AG04450 (cell line): ENCODE measurements around the gene NBPF26. TPM values are rescaled to one million over a fixed set of nuclear protein-coding genes. Genes with fewer than 3 reads are reported as not detected.
"Not testable (repeated sequence)": the region's sequence is repeated elsewhere in the genome, so short reads cannot be mapped to it uniquely, and the experiment has no call there.

Experiments
- CTCF ChIA-PET: fragments of 300-600, 350-600 bp; formaldehyde crosslinking; extraction: SDS; loops from one replicate; lab custom pipeline; 2022; ENCODE audit warnings: antibody characterized with exemption, inconsistent platforms; lab: Charles Lee
- POLR2A ChIA-PET: fragments of 350-600 bp; formaldehyde crosslinking; extraction: SDS; loops from one replicate; lab custom pipeline; 2021; ENCODE audit warnings: antibody characterized with exemption, inconsistent platforms; lab: Yijun Ruan, JAX
- DNase-seq: peaks from one replicate; pipeline ENCODE4 v3.0.0-alpha.2; 2011; ENCODE audit warnings: low read depth, low spot score
- H3K27ac ChIP-seq: one replicate; pipeline ENCODE4 v1.5.1; 2012; ENCODE audit warnings: low read depth, low read length, control low read depth
- H3K27me3 ChIP-seq: one replicate; pipeline ENCODE4 v1.6.0; 2012; ENCODE audit warnings: low read length; ENCODE audit not compliant: control insufficient read depth, insufficient read depth
- H3K4me3 ChIP-seq: 2 replicates; pipeline ENCODE4 v1.5.1; 2011; ENCODE audit warnings: mild to moderate bottlenecking, low read depth, low read length, control low read depth
- H3K9me3 ChIP-seq: 2 replicates; pipeline ENCODE4 v1.5.1; 2012; ENCODE audit warnings: low read length; ENCODE audit not compliant: control insufficient read depth, insufficient read depth
- CTCF ChIP-seq: IDR thresholded peaks from 2 replicates; pipeline ENCODE4 v1.5.1; 2011; ENCODE audit warnings: low read depth, low read length, control low read depth, inconsistent platforms
- polyA plus RNA-seq: library from polyadenylated mRNA; depleted of rRNA; stranded (reverse); fragments of >200 nt; gene quantifications from 2 replicates; pipeline ENCODE4 v1.2.3, GENCODE V29; 2011

The NBPF26 gene
- polyA plus RNA-seq, 1 experiment: 21.6 TPM

GRCh38 chr1:120811822-120812221 is 88.1 kb downstream of the NBPF26 start:
- CTCF ChIA-PET, H3K4me3 ChIP-seq, H3K9me3 ChIP-seq, H3K27me3 ChIP-seq, H3K27ac ChIP-seq, POLR2A ChIA-PET: not testable (repeated sequence)
- DNase-seq: peak; percentile 1

GRCh38 chr1:120825051-120825450 is 101.3 kb downstream of the NBPF26 start:
- DNase-seq, H3K4me3 ChIP-seq, H3K27me3 ChIP-seq, H3K27ac ChIP-seq, H3K9me3 ChIP-seq, CTCF ChIA-PET, POLR2A ChIA-PET: not testable (repeated sequence)

- H3K27ac ChIP-seq, H3K27me3 ChIP-seq, H3K9me3 ChIP-seq, CTCF ChIA-PET, H3K4me3 ChIP-seq, POLR2A ChIA-PET, DNase-seq: not testable (repeated sequence)
Observed at GRCh38 chr1:120826623-120827022, 102.9 kb downstream of the NBPF26 start.

- H3K27me3 ChIP-seq, POLR2A ChIA-PET, CTCF ChIA-PET, H3K9me3 ChIP-seq, DNase-seq, H3K27ac ChIP-seq: not testable (repeated sequence)
- peak; percentile 16; the same call in 1 of the 2 replicates for TF ChIP-seq CTCF
- peak overlapping the region; percentile 52 for H3K4me3 ChIP-seq
Observed at GRCh38 chr1:120844186-120844944, 120.6 kb downstream of the NBPF26 start.

DNA sequence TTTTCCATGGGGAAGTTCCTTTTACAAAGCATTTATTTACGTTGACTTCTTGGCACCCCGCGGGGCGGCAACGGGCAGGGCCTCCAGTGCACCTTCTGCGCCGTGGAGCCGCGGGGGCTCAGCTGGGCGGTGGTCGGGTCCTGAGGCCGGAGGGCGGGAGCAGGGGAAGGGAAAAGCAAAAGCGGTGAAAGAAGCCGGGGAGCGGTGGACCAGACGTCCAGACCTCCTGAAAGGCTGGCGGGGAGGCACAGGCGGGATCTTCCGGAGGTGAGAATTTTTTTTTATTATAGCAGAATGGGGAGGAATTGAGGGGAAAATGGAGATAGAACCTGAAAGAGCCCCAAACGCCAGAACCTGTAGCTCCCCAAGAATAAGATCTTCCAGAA is 121.2 kb downstream of the NBPF26 start:
- H3K9me3 ChIP-seq, POLR2A ChIA-PET, DNase-seq, CTCF ChIA-PET, H3K27me3 ChIP-seq, H3K27ac ChIP-seq: not testable (repeated sequence)
- peak overlapping the region; percentile 42 for H3K4me3 ChIP-seq

DNA sequence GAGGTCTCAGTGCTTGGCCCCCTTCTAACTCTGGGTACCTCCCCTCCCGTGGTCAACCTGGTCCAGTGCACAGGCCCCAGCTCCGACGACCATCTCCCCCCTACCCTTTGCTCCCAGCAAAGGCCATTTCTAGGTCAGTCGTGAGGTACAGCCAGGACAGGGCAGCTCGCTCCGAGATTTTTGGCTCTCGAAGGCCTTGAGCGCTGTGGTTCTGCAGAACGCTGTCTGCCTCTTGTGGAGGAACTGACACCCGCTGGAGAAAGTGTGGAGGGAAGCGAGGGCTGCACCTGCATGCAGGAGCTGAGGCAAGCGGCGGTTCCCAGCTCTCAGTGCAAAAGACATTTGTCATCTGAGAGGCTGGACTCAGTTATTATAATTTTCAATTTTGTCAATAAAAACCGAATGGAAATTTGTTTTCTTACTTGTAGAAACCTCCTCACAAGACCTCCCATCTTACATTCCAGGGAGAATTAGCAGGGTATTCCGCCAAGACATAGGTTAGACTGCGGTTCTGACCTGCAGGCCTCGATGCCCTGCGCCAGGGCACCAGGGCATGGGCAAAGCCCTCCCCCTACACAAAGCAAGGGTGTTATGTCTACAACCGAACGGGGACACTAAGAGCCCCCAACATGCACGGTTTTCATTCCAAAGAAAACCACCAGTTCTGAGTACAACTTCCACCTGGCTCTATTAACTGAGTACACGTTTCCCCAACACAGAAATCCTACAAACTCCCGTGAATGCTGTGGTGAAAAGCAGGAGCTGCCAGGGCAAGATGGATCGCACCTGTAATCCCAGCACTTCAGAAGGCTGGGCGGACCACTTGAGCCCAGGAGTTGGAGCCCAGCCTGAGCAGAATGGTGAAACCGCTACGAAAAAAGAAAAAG is 125.9 kb downstream of the NBPF26 start:
- POLR2A ChIA-PET, H3K27ac ChIP-seq, H3K9me3 ChIP-seq, H3K27me3 ChIP-seq, CTCF ChIA-PET, H3K4me3 ChIP-seq, DNase-seq: not testable (repeated sequence)

DNA sequence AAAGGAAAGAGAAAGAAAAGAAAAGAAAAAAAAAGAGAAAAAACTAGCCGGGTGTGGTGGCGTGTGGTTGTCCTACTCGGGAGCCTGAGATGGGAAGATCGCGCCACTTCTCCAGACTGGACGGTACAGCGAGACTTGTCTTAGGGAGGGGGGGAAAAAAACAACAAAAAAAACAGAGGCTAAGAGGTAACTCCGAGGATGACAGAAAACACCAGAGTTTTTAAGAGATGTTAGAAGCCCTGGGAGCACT is 126.5 kb downstream of the NBPF26 start:
- H3K27me3 ChIP-seq, H3K4me3 ChIP-seq, POLR2A ChIA-PET, CTCF ChIA-PET, DNase-seq, H3K9me3 ChIP-seq, H3K27ac ChIP-seq: not testable (repeated sequence)

DNA sequence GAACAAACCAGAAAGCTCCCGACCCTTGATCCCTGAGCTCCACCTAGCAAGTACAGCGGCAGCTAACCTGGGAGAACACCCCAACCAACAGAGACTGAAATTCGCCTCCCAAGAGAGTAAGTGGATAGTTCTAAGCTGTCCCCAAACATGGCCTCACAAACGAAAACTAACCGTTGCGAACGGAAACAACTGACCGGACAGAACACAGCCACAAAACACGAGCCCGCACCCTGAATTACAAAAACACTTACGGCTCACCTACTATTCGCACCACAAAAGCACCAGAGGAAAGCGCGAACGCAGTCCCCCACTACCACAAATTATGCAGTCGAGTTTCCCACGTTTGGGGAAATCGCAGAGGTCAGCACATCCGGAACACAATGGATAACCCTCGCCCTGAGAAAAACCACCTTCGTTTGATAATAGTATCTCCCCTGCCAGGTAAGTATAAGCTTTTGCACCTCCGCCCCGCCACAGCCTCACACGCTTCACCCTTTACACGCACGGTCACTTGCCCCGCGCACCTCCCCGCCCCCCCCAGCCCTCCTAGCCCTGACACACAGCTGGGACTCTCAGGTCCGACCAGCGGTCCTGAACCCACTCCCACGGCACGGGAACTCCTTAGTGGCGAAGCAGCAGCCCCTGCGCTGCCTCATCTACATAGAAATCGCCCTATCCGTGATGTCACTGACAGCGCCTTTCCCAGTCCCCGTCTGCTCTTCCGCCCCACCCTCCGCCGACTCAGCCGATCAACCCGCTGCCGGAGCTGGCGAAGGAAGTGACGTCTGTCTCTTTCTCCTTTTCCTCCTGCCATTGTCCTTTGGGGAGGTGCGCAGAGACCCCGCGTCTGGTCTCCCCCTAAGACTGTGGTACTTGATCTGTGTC is 127.0 kb downstream of the NBPF26 start:
- H3K9me3 ChIP-seq, H3K27me3 ChIP-seq, POLR2A ChIA-PET, CTCF ChIA-PET: not testable (repeated sequence)
- DNase-seq: peak; percentile 82
- Histone ChIP-seq H3K4me3 (peak overlapping the region; percentile 36), H3K27ac (peak overlapping the region; percentile 39)

- H3K4me3 ChIP-seq, H3K9me3 ChIP-seq, H3K27ac ChIP-seq, DNase-seq, H3K27me3 ChIP-seq, POLR2A ChIA-PET, CTCF ChIA-PET: not testable (repeated sequence)
Observed at GRCh38 chr1:120858144-120858543, 134.4 kb downstream of the NBPF26 start.

GRCh38 chr1:120859615-120860234 is 136.0 kb downstream of the NBPF26 start:
- DNase-seq, POLR2A ChIA-PET, CTCF ChIA-PET, H3K27ac ChIP-seq, H3K9me3 ChIP-seq, H3K4me3 ChIP-seq, H3K27me3 ChIP-seq: not testable (repeated sequence)
